SJSA1 (cell line): Measurements from ENCODE around the gene PPP4C. TPM values are rescaled to one million over a fixed set of nuclear protein-coding genes. Genes with fewer than 3 reads are reported as not detected.
"Not testable (repeated sequence)": the region's sequence is repeated elsewhere in the genome, so short reads cannot be mapped to it uniquely, and the experiment has no call there.

Experiments
- DNase-seq, 2 experiments: peaks; one replicate each; pipeline ENCODE4 v3.0.0-alpha.2; 2015 to 2020; ENCODE audit warnings: low spot score in 2 of 2, low read depth in 1 of 2
- H3K27ac ChIP-seq: fragments of 250-450 bp; sonication (Bioruptor Pico); 2 replicates; pipeline ENCODE4 v1.5.1; 2020; ENCODE audit warnings: mild to moderate bottlenecking, moderate library complexity
- H3K27me3 ChIP-seq: fragments of 250-450 bp; sonication (Bioruptor Pico); replicated peaks from 2 replicates; pipeline ENCODE4 v1.5.1; 2020; ENCODE audit warnings: mild to moderate bottlenecking, moderate library complexity
- H3K36me3 ChIP-seq: fragments of 250-450 bp; sonication (Bioruptor Pico); 2 replicates; pipeline ENCODE4 v1.5.1; 2020; ENCODE audit warnings: mild to moderate bottlenecking
- H3K4me1 ChIP-seq: fragments of 250-450 bp; sonication (Bioruptor Pico); replicated peaks from 2 replicates; pipeline ENCODE4 v1.6.1; 2021; ENCODE audit warnings: mild to moderate bottlenecking
- H3K4me3 ChIP-seq: fragments of 250-450 bp; sonication (Bioruptor Pico); 2 replicates; pipeline ENCODE4 v1.5.1; 2020; ENCODE audit warnings: mild to moderate bottlenecking
- H3K9me3 ChIP-seq: fragments of 250-450 bp; sonication (Bioruptor Pico); replicated peaks from 2 replicates; pipeline ENCODE4 v1.5.1; 2020; ENCODE audit warnings: mild to moderate bottlenecking
- total RNA-seq: library from RNA; depleted of rRNA; stranded (reverse); fragments of >200 nt; shearing (Covaris generic); gene quantifications from 2 replicates; pipeline ENCODE4 v1.2.3, GENCODE V29; 2014; rRNA removed

The PPP4C gene
- total RNA-seq, 1 experiment from 2014 or later, result 134 TPM

DNA sequence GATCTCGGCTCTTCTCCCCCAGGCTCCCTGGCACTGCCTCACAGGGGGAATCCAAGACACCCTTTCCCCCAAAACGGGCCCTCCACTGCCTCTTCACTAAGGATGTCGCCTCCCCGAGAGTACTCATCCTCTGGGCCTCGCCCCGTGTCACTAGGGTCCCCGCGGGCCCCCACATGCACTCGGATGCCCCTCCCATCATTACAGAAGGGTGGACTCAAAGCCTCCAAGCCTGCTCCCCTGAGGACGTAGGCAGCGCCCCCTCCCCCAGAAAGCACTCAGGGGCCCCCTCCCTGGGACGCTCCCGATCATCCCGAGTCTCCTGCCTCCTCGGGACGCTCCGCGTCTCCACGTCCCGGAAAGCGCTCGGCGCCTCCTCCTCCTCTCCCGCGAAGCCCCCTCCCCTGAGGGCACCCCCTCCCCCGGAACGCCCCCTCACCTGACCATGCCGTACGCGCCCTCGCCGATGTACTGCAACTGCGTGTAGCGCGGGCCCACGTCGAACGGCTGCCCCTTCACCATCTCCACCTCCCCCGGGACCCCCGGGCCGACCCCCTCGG is 46.9 kb downstream of the PPP4C start:
- Histone ChIP-seq H3K36me3 (peaks cover 5% of the 10 kb centered on the region; the same call in 1 of the 2 replicates), H3K27me3 (no peaks in the 10 kb centered on the region), H3K4me1 (peaks cover 14% of the 10 kb centered on the region), H3K9me3 (no peaks in the 10 kb centered on the region), H3K4me3 (peak overlapping the region; percentile 55), H3K27ac (no peak overlapping the region)
- no peak for DNase-seq

DNA sequence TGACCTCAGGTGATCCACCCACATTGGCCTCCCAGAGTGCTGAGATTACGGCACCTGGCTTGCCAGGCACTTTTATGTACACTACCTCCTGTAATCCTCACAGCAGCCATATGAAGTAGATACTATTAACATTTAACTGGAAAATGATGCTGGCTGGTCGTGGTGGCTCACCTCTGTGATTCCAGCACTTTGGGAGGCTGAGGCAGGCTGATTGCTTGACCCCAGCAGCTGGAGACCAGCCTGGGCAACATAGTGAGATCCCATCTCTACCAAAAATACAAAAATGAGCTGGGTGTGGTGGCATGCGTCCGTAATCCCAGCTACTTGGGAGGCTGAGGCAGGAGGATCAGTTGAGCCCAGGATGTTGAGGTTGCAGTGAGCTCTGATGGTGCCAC is 49.2 kb downstream of the PPP4C start:
- Histone ChIP-seq H3K27ac (no peak overlapping the region), H3K4me1 (peaks cover 14% of the 10 kb centered on the region), H3K36me3 (no peaks in the 10 kb centered on the region), H3K4me3 (no peak overlapping the region), H3K27me3 (no peaks in the 10 kb centered on the region), H3K9me3 (no peaks in the 10 kb centered on the region)
- DNase-seq, result no peak

DNA sequence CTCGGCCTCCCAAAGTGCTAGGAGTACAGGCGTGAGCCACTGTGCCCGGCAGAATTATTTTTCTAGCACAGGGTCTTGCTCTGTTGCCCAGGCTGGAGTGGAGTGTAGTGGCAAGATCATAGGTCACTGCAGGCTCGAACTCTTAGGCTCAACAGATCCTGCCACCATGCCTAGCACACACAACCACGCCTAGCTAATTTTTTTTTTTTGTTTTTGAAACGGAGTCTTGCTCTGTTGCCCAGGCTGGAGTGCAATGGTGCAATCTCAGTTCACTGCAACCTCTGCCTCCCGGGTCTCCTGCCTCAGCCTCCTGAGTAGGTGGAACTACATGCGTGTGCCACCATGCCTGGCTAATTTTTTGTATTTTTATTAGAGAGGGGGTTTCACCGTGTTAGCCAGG is 49.9 kb downstream of the PPP4C start:
- not testable (repeated sequence) for H3K27me3 ChIP-seq, H3K9me3 ChIP-seq, H3K27ac ChIP-seq, H3K4me3 ChIP-seq, H3K36me3 ChIP-seq, DNase-seq
- peaks cover 14% of the 10 kb centered on the region for H3K4me1 ChIP-seq

DNA sequence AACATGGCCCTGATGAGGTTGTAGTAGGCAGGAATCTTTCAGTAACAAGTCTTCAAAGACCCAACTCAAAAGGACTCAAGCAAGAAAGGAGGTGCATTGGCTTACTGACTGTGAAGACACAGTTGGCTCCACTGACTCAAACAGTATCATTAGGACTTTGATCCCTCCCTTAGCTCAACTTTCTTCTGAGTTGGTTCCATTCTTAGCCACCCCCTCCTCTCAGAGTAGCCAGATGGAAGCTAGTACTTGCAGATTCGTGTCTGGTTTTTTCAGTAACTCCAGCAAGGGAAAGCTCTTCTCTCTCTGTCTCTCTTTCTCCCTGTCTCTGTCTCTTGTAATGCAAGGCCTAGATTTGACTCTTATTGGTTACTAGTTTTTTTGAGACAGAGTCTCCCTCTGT is 52.2 kb downstream of the PPP4C start:
- Histone ChIP-seq H3K9me3 (no peaks in the 10 kb centered on the region; the same call in 1 of the 2 replicates), H3K36me3 (no peaks in the 10 kb centered on the region), H3K27me3 (no peaks in the 10 kb centered on the region), H3K4me1 (peaks cover 5% of the 10 kb centered on the region), H3K27ac (no peak overlapping the region), H3K4me3 (no peak overlapping the region)
- no peak for DNase-seq

DNA sequence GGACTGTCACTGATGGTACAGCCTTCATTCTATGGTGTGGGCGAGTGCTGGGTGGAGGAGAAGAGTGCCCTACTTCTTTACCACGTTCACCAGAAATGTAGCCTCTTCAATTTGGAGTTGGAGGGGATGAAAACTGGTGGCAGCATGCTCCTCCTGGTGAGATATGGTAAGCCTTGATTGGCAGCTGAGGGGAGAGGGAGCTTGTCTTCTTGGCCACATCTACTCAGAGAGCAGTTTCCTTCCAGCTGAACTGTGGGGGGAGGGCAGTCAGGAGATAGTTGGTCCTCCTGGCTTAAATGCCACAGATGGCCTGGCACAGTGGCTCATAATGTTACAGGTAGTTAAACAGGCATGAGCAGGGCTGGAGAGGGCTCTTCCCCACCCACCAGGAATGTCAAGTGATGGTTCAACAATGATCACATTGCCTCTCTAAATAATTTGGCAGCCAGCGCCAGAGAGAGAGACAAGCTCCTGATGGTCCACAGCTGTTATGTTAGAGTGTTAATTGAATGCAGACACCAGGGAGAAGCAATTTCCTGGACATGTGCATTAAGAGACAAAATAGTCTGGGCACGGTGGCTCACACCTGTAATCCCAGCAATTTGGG is 56.2 kb downstream of the PPP4C start:
- no peaks in the 10 kb centered on the region for H3K36me3 ChIP-seq
- H3K27ac ChIP-seq, result no peak overlapping the region
- no peaks in the 10 kb centered on the region for H3K27me3 ChIP-seq
- DNase-seq, result no peak
- H3K9me3 ChIP-seq, result no peaks in the 10 kb centered on the region; the same call in 1 of the 2 replicates
- no peaks in the 10 kb centered on the region for H3K4me1 ChIP-seq
- H3K4me3 ChIP-seq, result no peak overlapping the region

DNA sequence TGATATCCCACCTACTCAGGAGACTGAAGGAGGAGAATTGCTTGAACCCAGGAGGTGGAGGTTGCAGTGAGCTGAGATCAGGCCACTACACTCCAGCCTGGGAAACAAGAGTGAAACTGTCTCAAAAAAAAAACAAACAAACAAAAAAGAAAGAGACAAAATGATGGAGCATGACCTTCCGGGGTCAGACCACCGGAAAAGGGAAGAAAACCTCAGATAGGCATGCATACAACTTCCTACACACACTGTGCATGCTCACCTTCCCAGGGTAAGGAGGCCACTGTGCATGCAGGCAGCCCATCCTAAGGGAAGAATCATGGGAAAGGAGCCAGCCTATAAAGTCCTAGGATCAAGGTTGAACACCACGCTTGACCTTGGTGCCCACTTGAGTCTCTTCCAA is 56.8 kb downstream of the PPP4C start:
- H3K4me3 ChIP-seq, result no peak overlapping the region
- no peak for DNase-seq
- no peaks in the 10 kb centered on the region for H3K4me1 ChIP-seq
- no peaks in the 10 kb centered on the region; the same call in 1 of the 2 replicates for H3K9me3 ChIP-seq
- no peak overlapping the region for H3K27ac ChIP-seq
- no peaks in the 10 kb centered on the region for H3K36me3 ChIP-seq
- no peaks in the 10 kb centered on the region for H3K27me3 ChIP-seq

Other genes with a start within 250 kb of the PPP4C start
- gene CDIPT, start 212.8 kb upstream of the PPP4C start, total RNA-seq, result 59.9 and 71.6 TPM in 2 replicates
- 13.2 and 13.8 TPM in 2 replicates for gene SEZ6L2, start 176.4 kb upstream of the PPP4C start, total RNA-seq
- gene ASPHD1, start 175.5 kb upstream of the PPP4C start, total RNA-seq, result 3.7 and 8.8 TPM in 2 replicates
- 10.2 and 43.8 TPM in 2 replicates for gene KCTD13, start 149.8 kb upstream of the PPP4C start, total RNA-seq
- gene TMEM219, start 113.9 kb upstream of the PPP4C start, total RNA-seq, result 86.2 and 143 TPM in 2 replicates
- 55.7 and 65.8 TPM in 2 replicates for gene TAOK2, start 102.1 kb upstream of the PPP4C start, total RNA-seq
- 20.3 and 28.0 TPM in 2 replicates for gene HIRIP3, start 80.4 kb upstream of the PPP4C start, total RNA-seq
- gene INO80E, start 79.8 kb upstream of the PPP4C start, total RNA-seq, result 92.7 and 93.4 TPM in 2 replicates
- gene DOC2A, start 65.0 kb upstream of the PPP4C start, total RNA-seq, result not detected in 2 replicates
- gene C16orf92, start 52.8 kb upstream of the PPP4C start, total RNA-seq, result not detected in 2 replicates
- 0.55 and 3.1 TPM in 2 replicates for gene TLCD3B, start 44.7 kb upstream of the PPP4C start, total RNA-seq
- gene ALDOA, start 10.2 kb upstream of the PPP4C start, total RNA-seq, result 758 and 762 TPM in 2 replicates
- not detected in 2 replicates for gene TBX6, start 15.9 kb downstream of the PPP4C start, total RNA-seq
- 3.1 and 4.8 TPM in 2 replicates for gene YPEL3, start 20.2 kb downstream of the PPP4C start, total RNA-seq
- gene GDPD3, start 37.5 kb downstream of the PPP4C start, total RNA-seq, result 0.50 TPM in 1 of 2 replicates, not detected in the other
- 18.6 and 23.3 TPM in 2 replicates for gene MAPK3, start 47.2 kb downstream of the PPP4C start, total RNA-seq
- gene CORO1A, start 107.6 kb downstream of the PPP4C start, total RNA-seq, result 4.3 and 4.5 TPM in 2 replicates
- 156 and 420 TPM in 2 replicates for gene BOLA2B, start 117.7 kb downstream of the PPP4C start, total RNA-seq
- 14.3 and 43.6 TPM in 2 replicates for gene SLX1A, start 117.9 kb downstream of the PPP4C start, total RNA-seq
- 3.6 and 5.8 TPM in 2 replicates for gene SULT1A3, start 123.3 kb downstream of the PPP4C start, total RNA-seq
- not detected in 2 replicates for gene NPIPB13, start 172.5 kb downstream of the PPP4C start, total RNA-seq